Lower lobe of right lung (tissue), 2 donors: ENCODE data around the gene MBD3L5. TPM values are rescaled to one million over a fixed set of nuclear protein-coding genes. Genes with fewer than 3 reads are reported as not detected.
"Not testable (repeated sequence)": the region's sequence is repeated elsewhere in the genome, so short reads cannot be mapped to it uniquely, and the experiment has no call there.

ENCODE experiments used
- ATAC-seq, 2 donors: fragments of 200-7000 bp; cut with Tn5 transposase; one replicate each; pipeline ENCODE4 v1.9.1; 2020 to 2022; ENCODE audit warnings: mild to moderate bottlenecking in 2 of 2, moderate library complexity in 2 of 2
- DNase-seq: peaks from one replicate; pipeline ENCODE4 v3.0.0-alpha.2; 2020
- H3K27ac ChIP-seq: fragments of 200-600 bp; one replicate; pipeline ENCODE4 v1.8.0; 2022
- H3K27me3 ChIP-seq: fragments of 200-600 bp; one replicate; pipeline ENCODE4 v1.8.0; 2022; ENCODE audit warnings: low read depth
- H3K36me3 ChIP-seq: fragments of 200-600 bp; one replicate; pipeline ENCODE4 v1.8.0; 2022; ENCODE audit warnings: mild to moderate bottlenecking
- H3K4me1 ChIP-seq: fragments of 200-600 bp; one replicate; pipeline ENCODE4 v1.8.0; 2022
- H3K4me3 ChIP-seq: fragments of 200-600 bp; one replicate; pipeline ENCODE4 v1.8.0; 2022; ENCODE audit warnings: mild to moderate bottlenecking
- H3K9me3 ChIP-seq: fragments of 200-600 bp; one replicate; pipeline ENCODE4 v1.8.0; 2022
- intact Hi-C: fragments of 100-400 bp; cut with DNase I; formaldehyde crosslinking; loops from one replicate; pipeline ENCODE4 v1.11.0; 2022
- total RNA-seq: library from RNA; stranded (reverse); fragmentation: NEBNext Ultra II Directional; extraction: Animal tissue kit (Norgen Biotek cat#: 25700); gene quantifications from one replicate; pipeline ENCODE4 v1.2.1, GENCODE V29; 2021
- TF ChIP-seq, protein P1 (sequence below): fragments of 200-600 bp; IDR thresholded peaks from one replicate; pipeline ENCODE4 v1.8.0; 2022; ENCODE audit warnings: antibody characterized with exemption, mild to moderate bottlenecking
- donor health status: DM: no; HTN: yes; CAD: no; lungs with severe emphysema.

The MBD3L5 gene
- total RNA-seq, 1 donor from 2014 or later, result not detected

DNA sequence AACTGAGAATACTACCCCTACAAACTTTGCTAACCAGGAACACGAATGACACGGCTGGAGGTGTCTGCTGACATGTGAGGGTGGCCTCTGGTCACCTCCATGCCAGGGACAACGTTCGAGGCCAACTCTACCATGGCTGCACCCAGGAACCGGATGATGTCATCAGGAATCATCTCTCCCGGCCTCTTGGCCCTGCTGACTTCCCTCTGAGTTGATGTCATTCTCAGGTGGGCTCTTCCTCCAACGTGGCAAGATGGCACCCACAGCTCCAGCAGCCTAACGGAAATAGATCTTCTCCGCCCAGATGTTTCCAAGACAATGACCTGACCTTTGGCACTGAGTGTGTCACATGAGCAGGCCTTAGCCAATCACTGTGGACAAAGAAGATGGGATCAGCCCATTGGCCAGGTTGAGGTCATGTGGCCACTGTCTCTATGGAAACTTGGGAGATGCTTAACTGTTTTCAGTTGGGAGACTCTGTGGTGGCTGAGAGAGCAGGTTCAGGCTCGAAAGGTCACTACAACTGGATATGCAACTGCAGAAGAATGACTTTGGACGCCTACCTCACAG lies 24.2 kb upstream of the MBD3L5 start:
- H3K27ac ChIP-seq, result no peak overlapping the region
- H3K27me3 ChIP-seq, result peaks cover 16% of the 10 kb centered on the region
- no peaks in the 10 kb centered on the region for H3K4me1 ChIP-seq
- no peaks in the 10 kb centered on the region for H3K9me3 ChIP-seq
- TF ChIP-seq, protein P1, sequence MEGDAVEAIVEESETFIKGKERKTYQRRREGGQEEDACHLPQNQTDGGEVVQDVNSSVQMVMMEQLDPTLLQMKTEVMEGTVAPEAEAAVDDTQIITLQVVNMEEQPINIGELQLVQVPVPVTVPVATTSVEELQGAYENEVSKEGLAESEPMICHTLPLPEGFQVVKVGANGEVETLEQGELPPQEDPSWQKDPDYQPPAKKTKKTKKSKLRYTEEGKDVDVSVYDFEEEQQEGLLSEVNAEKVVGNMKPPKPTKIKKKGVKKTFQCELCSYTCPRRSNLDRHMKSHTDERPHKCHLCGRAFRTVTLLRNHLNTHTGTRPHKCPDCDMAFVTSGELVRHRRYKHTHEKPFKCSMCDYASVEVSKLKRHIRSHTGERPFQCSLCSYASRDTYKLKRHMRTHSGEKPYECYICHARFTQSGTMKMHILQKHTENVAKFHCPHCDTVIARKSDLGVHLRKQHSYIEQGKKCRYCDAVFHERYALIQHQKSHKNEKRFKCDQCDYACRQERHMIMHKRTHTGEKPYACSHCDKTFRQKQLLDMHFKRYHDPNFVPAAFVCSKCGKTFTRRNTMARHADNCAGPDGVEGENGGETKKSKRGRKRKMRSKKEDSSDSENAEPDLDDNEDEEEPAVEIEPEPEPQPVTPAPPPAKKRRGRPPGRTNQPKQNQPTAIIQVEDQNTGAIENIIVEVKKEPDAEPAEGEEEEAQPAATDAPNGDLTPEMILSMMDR, result no peak
- H3K4me3 ChIP-seq, result no peak overlapping the region
- intact Hi-C loops, result no loop called here
- no peak for DNase-seq
- H3K36me3 ChIP-seq, result no peaks in the 10 kb centered on the region
- ATAC-seq, result no peak

- DNase-seq (no peak), ATAC-seq (no peak)
- intact Hi-C loops, result no loop called here
- H3K27ac ChIP-seq, result no peak overlapping the region
- no peaks in the 10 kb centered on the region for H3K36me3 ChIP-seq
- H3K4me1 ChIP-seq, result no peaks in the 10 kb centered on the region
- no peak overlapping the region for H3K4me3 ChIP-seq
- peaks cover 10% of the 10 kb centered on the region for H3K27me3 ChIP-seq
- TF ChIP-seq, protein P1, result no peak
- no peaks in the 10 kb centered on the region for H3K9me3 ChIP-seq
Observed at GRCh38 chr19:7007859-7008258, 22.5 kb upstream of the MBD3L5 start.

DNA sequence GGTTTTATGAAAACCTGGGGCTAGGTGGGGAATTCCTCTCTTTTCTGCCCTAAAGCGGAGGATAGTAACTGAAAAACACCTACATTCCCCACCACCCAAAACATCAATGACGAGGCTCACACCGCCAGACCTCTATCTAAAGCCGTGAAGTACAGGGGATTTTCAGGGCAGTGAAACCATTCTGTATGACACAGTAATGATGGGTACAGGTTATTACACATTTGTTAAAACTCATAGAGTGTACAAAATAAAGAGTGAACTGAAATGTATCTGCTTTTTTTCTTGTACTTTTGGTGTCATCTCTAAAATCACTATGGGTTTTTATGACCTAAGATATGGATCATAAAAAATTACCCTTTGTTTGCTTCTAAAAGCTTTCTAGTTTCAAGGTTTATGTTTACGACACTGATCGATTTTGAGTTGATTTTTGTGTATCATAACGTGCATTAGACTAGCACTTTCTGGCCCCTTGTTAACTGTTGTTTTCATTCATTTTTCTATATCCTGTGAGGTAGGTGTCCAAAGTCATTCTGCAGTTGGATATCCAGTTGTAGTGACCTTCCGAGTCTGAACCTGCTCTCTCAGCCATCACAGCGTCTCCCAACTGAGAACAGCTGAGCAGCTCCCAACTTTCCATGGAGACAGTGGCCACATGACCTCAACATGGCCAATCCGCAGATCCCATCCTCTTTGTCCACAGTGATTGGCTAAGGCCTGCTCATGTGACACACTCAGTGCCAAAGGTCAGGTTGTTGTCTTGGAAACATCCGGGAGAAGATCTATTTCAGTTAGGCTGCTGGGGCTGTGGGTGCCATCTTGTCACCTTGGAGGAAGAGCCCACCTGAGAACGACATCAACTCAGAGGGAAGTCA lies 19.4 kb upstream of the MBD3L5 start:
- TF ChIP-seq, protein P1, result no peak
- H3K36me3 ChIP-seq, result no peaks in the 10 kb centered on the region
- peaks cover 10% of the 10 kb centered on the region for H3K27me3 ChIP-seq
- H3K4me1 ChIP-seq, result peaks cover 4% of the 10 kb centered on the region
- ATAC-seq (no peak), DNase-seq (no peak)
- H3K27ac ChIP-seq, result no peak overlapping the region
- intact Hi-C loops, result no loop called here
- H3K9me3 ChIP-seq, result no peaks in the 10 kb centered on the region
- no peak overlapping the region for H3K4me3 ChIP-seq

DNA sequence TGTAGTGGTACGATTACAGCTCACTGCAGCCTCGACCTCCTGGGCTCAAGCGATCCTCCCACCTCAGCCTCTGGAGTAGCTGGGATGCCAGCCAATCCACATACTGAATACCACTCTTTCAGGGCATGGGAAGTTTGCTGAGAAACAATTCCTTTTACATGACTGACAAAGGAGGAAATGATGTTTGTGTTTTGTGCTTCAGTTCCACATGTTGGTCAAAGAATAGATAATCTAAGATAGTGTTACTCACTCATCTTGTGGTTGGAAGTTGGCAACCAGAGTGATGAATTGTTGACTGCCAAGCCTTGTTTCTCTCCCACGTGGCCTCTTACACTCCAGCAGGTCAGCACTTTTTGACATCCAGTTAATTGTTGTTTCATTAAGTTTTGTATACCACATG lies 16.7 kb upstream of the MBD3L5 start:
- H3K27me3 ChIP-seq, result peaks cover 5% of the 10 kb centered on the region

DNA sequence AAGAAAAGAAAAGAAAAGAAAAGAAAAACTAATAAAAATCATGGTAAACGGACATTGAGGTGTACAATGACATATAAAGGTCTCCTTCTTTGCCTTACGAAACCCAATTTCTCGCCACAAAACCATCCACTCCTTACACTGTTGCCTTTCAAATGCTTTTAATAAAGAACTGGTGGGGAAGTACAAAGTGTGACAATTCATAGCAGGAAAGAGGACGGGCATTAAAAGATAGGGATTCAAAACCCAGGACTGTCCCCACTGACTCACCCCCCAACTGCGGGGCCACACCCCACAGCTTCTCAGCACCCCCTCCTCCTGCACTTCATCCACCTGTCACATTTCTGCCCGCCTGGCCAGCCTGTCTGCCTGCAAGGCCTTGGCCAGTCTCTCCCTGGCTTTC lies 11.6 kb upstream of the MBD3L5 start:
- Histone ChIP-seq H3K36me3 (no peaks in the 10 kb centered on the region), H3K9me3 (no peaks in the 10 kb centered on the region), H3K27me3 (no peaks in the 10 kb centered on the region), H3K27ac (no peak overlapping the region), H3K4me1 (peaks cover 4% of the 10 kb centered on the region), H3K4me3 (no peak overlapping the region)
- DNase-seq (no peak), ATAC-seq (no peak)
- TF ChIP-seq, protein P1, result no peak
- intact Hi-C loops, result no loop called here

More for the DNA sequence above, 16.7 kb upstream of the MBD3L5 start:
- peak; percentile 57 to 77 for ATAC-seq
- TF ChIP-seq, protein P1, result no peak
- DNase-seq, result no peak
- intact Hi-C loops, result no loop called here
- Histone ChIP-seq H3K36me3 (no peaks in the 10 kb centered on the region), H3K27ac (no peak overlapping the region), H3K4me3 (no peak overlapping the region), H3K4me1 (peaks cover 4% of the 10 kb centered on the region), H3K9me3 (no peaks in the 10 kb centered on the region)

- H3K9me3 ChIP-seq, ATAC-seq, intact Hi-C loops, DNase-seq, H3K27ac ChIP-seq, H3K27me3 ChIP-seq, H3K36me3 ChIP-seq, H3K4me3 ChIP-seq, H3K4me1 ChIP-seq: not testable (repeated sequence)
Observed at GRCh38 chr19:7021331-7021730, 9.0 kb upstream of the MBD3L5 start, which contains the start of gene MBD3L2B. Gene MBD3L2B, minus strand, starts transcription at chr19:7021431. Its CDS starts 34 bp downstream, at chr19:7021397.

DNA sequence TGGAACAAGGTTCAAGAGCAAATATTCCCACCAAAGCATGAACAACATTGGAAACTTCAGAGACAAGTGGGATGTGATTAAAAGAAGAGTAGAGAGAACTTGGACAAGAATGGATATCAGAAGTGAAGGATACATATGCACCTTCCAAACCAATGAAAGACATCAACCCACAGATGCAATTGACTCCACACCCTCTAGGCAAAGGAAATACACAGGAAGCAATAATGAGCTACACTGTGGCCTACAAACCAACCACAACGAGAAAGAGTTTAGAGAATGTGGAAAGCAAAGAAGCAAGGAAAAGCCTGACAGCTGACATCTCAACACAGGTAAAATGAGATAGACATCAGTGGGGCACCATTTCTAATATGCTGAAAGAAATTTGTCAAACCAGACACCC lies 1.6 kb upstream of the MBD3L5 start:
- H3K4me3 ChIP-seq, ATAC-seq, intact Hi-C loops, H3K4me1 ChIP-seq, DNase-seq, H3K9me3 ChIP-seq, H3K36me3 ChIP-seq, H3K27ac ChIP-seq, H3K27me3 ChIP-seq: not testable (repeated sequence)

DNA sequence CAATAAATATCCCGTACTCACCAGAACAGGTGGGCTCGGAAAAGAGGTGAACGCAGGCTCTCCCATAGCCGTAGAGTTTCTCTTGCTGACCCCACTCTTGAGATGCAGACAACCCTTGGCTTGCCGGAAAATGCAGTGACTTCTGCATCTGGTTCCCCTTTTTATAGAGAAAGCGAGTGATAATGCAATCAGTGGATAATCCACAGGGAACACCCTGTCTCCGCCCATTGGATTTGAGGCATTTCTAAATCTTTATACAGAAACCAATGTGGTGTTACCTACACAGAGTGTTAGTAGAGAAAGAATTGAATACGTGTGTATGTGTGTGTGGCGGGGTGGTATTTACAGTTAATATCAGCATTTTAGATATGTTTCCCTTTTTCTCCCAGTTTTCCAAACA lies 9.7 kb downstream of the MBD3L5 start, which contains the start of gene MBD3L4:
MBD3L4 (minus strand) TSS at position 101 of the 400 bp plus-strand sequence; CDS start at position 66, 35 bp downstream.
- H3K4me3 ChIP-seq, H3K36me3 ChIP-seq, H3K9me3 ChIP-seq, H3K27me3 ChIP-seq, H3K4me1 ChIP-seq, ATAC-seq, intact Hi-C loops, DNase-seq, H3K27ac ChIP-seq: not testable (repeated sequence)
